Activated CD4-positive, CD25-positive, alpha-beta regulatory T cell treated with anti-CD3 and anti-CD28 coated beads, Interleukin-2, amount 50 U/mL, for 72 hours (primary cell): ENCODE results near the gene RHBDD3.
"Not testable (repeated sequence)": the region's sequence is repeated elsewhere in the genome, so short reads cannot be mapped to it uniquely, and the experiment has no call there.

Source experiments
- DNase-seq: peaks from one replicate; pipeline ENCODE4 v3.0.0; 2021

Gene RHBDD3

DNA sequence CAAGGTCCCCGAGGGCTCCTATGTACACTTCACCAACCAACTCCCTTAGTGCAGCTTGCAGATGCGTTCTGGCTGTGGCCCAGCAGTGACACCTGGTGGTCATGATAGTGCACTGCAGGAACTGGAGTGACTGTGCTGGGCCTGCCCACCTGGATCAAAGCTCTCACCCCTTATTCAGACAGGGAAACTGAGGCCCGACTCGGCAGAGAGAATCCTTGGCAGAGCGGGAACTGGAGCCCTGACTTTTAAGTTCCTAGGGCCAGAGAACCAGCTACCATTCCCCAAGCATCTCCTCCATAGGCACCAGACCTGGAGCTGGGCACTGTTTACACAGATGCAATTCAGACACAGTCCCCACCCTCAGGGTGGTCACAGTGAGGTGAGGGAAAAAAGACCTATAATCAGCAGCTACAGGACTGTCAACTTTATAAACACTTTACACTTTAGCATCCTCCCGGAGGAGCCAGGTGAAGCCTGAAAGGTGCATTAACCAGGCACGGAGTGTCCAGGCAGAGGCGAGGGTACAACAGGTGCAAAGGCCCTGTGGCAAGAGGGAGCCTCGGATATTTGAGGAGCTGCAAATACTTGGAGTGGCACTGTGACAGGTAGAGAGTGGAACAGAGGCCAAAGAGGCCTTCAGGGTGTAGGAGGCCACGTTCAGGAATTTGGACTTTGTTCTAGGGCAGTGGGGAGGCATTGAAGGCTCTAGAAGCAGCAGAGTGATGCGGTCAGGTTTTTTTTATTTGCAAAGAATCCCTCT is 22.0 kb downstream of the RHBDD3 start:
- DNase-seq = peak; percentile 71

- DNase-seq = no peak
Observed at GRCh38 chr22:29244785-29245625, 22.8 kb downstream of the RHBDD3 start.

- DNase-seq = no peak
Observed at GRCh38 chr22:29243874-29244446, 23.8 kb downstream of the RHBDD3 start.

GRCh38 chr22:29240481-29240880 is 27.3 kb downstream of the RHBDD3 start:
- not testable (repeated sequence) for DNase-seq

- DNase-seq = no peak
Observed at GRCh38 chr22:29233277-29233877, 34.4 kb downstream of the RHBDD3 start.

DNA sequence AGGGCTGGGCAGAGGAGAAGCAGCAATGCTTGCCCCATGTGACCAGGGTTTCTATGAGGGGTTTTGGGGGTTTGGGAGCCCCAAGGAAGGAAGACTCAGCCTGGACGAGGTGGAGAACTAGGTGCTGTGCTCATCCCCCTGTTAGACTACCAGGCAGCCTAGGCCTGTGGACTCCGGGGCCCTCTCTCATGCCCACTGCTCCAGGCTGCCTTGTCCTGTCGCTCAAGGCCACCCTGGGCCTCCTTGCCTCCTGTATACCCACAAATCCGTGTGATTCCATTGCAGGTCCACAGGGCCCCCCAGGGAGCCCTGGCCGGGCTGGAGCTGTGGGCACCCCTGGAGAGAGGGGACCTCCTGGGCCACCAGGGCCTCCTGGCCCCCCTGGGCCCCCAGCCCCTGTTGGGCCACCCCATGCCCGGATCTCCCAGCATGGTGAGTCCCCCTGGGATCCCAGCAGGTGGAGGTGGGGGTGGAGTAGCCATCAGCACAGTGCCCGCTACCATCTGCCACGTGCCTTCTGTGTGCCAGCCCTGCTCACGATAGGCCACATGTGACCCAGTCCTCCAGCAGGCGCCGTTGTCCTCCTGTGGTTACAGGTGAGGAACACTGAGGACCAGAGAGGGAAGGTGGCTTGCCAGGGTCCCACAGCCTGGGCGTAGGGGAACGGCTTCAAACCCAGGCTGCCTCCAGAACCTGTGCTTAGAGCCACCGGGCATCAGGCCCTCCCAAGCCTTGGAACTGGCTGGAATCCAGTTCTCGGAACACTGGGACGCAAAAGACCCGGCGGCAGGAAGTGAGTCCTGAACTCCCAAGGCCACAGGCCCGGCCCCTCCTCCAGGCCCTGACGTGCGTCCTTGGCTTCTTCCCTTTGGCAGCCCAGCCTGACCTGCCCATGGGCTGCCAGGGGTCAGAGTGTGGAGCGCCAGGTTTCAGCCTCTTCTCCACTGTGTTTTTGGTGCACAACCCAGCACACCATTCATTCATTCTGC is 35.5 kb downstream of the RHBDD3 start:
- DNase-seq = no peak

DNA sequence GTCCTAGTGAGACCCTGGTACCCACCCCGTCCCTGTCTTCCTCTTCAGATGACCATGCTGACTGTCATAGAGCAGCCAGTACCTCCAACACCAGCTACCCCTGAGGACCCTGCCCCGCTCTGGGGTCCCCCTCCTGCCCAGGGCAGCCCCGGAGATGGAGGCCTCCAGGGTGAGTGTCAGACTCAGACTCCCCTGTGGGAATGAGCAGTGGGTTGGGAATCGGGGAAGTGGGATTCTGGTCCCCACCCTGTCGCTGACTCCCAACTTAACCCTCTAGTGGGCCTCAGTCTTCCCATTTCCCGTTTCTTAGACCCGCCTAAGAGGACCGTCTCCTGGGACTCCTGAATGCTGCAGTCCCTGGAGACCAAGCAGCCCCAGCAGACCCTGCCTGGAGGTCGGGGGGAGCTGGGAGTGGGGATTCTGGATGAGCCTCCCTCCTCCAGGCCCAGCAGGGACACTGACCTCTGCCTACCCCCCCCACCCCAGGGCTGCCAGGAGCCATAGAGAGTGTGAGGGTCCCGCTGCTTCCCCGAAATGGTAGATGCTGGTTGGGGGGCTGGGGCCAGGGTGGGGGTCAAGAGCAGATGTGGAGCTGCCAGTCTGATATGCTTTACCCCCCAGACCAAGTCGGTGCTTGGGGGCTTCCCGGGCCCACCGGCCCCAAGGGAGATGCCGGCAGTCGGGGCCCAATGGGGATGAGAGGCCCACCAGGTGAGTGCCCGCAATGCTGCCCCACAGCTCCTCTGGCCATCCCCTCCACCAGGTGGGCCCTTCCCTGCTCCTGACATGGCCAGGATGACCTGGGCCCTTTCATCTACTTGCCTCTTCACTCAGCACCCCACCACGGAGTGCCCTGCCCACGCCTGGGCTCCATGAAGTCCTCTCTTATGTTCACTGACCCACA is 36.6 kb downstream of the RHBDD3 start:
- DNase-seq = no peak

DNA sequence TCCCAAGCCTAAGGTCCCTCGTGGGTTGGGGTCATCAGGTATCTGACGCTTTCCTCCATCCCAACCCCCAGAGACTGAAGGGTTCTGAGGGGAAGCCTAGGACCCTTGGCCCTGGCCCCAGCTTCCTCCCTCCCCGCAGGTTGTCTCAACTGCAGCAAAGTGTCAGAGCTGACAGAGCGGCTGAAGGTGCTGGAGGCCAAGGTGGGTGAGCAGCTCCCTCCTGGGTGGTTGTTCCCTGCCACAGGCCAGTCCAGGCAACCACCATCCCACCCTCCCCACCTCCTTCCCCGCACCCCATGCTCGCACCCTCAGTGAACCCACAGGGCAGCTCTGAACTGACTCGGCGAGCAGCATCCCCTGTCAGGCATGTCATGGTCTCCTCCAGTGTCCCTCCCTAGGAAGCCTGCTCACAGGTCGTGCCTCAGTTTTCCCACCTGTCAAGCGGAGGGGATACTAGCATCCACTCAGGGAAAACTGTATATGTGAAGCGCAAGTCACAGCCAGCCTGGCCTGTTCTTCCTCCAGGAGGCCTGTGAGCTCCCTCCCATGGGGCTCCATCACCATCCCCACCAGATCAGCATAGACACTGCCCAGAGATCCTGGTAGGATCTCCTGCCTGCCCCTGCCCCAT is 41.3 kb downstream of the RHBDD3 start:
- DNase-seq = no peak

GRCh38 chr22:29225422-29226090 is 42.2 kb downstream of the RHBDD3 start:
- DNase-seq = no peak

GRCh38 chr22:29224859-29225410 is 42.8 kb downstream of the RHBDD3 start:
- DNase-seq = no peak

GRCh38 chr22:29224121-29224858 is 43.5 kb downstream of the RHBDD3 start:
- no peak for DNase-seq

DNA sequence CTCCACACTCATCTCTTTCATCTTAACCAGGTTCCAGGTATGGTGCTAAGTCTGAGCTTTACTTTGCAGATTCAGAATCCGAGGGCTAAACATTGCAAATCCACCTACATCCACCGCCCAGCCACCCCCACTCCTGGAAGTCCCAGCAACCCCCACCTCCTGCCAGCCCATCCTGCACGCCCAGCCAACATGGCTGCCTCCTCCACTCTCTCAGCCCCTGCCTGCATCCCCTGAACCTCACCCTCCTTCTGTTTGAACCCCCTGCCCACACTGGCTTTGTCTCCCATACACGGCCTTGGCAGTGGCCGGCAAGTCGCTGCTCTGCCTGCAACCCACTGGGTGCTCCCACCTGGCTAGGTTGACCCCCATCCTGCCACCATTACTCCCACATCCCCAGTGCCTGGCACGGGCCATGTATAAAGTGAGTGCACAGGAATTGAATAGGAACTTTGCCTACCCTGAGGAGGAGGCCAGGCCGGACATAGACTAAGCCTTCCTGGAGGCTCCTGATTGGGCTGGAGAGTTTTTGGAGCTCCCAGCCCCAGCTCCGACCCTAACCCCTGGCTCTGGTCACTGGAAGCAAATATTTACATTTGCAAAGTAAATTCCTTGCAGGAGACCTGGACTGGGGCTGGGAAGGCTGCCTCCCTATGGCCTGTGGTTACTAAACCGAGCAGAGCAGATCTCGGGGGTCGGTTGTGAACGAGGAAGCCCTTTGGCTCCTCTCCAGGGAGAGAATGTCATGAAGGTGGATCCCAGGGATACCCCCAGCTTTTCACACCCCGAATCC is 47.7 kb downstream of the RHBDD3 start:
- no peak for DNase-seq

GRCh38 chr22:29219409-29219782 is 48.4 kb downstream of the RHBDD3 start:
- not testable (repeated sequence) for DNase-seq

DNA sequence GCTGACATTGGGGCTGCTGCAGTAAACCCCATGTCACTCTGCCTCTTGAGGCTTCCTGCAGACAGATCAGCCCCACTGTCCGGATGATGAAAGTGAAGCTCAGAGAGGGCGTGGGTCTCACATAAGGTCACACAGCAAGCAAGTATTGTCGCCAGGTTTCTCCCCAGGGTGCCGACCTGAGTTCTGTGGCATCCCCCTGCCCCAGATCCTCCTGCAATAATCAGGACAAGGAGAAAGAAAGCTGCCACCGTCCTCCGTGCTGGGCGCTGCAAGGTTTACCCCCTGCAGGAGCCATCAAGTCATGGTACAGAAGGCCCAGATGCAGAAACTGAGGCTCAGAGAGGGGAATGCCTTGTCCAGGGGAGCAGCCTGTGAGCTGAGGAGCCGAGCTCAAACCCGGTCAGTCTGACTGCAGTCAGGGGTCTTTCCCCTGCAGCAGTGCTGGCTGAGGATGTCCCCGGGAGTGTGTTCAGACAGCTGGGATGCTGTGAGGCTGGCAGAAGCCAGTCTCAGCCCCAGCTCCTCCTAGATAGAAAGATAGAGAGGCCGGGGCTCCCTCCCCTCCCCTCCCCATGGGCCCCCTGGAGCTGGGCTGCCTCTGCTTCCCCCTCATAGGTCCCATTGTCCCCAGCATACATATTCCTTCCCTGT is 48.9 kb downstream of the RHBDD3 start:
- no peak for DNase-seq

DNA sequence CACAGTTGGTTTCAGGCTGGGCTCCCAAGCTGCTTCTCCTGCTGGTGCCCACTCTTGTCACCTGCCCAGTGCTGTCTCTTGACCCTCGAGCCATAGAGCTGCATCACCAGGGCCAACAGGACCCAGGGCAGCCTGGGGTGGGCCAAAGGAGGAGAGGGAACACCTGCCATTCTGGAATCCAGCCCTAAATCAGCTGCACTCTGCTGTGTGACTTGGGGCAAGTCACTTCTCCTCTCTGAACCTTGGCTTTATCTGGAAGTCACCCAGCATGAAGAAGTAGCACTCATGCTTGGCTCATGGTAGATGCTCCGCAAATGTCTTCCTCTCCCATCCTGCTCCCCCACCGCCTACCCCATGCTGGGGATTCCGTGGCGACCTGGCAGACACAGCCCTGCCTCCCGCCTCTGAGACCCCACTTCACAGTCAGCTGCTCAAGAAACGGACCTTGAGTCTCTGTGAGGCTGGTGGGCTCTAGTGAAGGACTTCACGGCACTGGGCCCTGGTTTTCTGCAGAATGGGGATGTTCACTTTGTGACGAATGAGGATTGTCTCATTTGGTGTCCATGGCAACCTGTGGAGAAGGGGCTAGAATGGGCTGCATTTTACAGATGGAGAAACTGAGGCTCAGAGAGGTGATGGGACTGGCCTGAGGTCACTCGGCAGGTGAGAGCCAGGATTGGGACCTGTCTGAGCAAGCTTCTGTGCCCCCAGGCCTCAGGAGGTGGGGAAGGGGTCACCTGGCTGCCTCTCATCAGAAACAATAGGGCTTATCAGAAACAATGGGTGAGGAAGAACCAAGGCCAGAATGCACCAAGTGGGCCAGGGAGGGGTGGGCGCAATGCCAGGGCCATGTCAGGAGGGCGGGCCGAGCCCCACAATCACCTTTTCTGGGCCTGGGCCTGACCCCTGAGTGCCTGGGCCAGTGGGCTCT is 49.7 kb downstream of the RHBDD3 start:
- no peak for DNase-seq
